Measurements from ENCODE around the gene DMTF1.

The DMTF1 gene

GRCh38 chr7:87170828-87171227 lies 18.6 kb downstream of the DMTF1 start:
- Histone ChIP-seq H3K4me1 (no peaks in the 10 kb centered on the region), H3K27me3 (ENCODE audit: control insufficient read depth, insufficient read depth, low read length) (no peaks in the 10 kb centered on the region), H3K9me3 (ENCODE audit: control insufficient read depth, low read length) (no peaks in the 10 kb centered on the region), H3K4me2 (ENCODE audit: low read length) (no peak overlapping the region), H3K36me3 (ENCODE audit: control insufficient read depth, insufficient read depth, low read length) (no peaks in the 10 kb centered on the region), H3K4me3 (ENCODE audit: low read depth, low read length) (no peak overlapping the region), H3K9ac (no peak overlapping the region), H3K27ac (no peak overlapping the region), H2AFZ (no peak overlapping the region), H3K79me2 (peaks cover 5% of the 10 kb centered on the region)
- no peak for TF ChIP-seq CTCF (IDR thresholded peaks at IDR 0.05)

DNA sequence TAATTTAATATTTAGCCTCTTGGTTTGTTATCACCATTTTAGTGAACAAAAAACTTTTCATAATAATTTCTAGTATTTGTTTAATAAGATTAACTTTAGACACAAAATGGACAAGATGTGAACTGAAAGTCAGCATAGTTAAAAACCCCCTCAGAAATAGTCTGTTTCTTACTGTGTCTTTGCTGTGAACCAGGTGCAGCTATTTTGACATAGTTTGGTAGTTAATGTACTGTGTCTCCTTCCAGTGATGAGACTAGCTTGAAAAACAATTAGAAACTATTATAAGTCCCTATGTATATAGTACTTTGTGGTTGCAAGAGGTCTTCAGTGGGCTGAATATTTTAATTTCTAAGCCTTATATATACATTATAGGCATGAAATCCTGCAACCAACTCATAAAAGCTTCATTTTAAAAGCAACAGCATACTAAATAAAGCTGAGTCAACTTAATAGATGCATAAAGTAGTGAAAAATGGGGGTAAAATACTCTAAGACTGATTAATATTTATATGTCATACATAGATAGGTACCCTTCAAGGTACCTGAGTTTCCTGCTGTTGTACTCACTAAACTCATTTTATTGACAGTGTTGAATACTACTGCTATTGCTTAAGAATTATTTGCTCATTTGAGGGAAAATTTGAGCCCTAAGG lies 19.2 kb downstream of the DMTF1 start:
- Histone ChIP-seq H3K9me3 (ENCODE audit: control insufficient read depth, low read length) (no peaks in the 10 kb centered on the region), H3K9ac (no peak overlapping the region), H3K4me2 (ENCODE audit: low read length) (no peak overlapping the region), H3K36me3 (ENCODE audit: control insufficient read depth, insufficient read depth, low read length) (no peaks in the 10 kb centered on the region), H3K4me3 (ENCODE audit: low read depth, low read length) (no peak overlapping the region), H2AFZ (no peak overlapping the region), H3K4me1 (no peaks in the 10 kb centered on the region), H3K79me2 (peaks cover 5% of the 10 kb centered on the region), H3K27me3 (ENCODE audit: control insufficient read depth, insufficient read depth, low read length) (no peaks in the 10 kb centered on the region), H3K27ac (no peak overlapping the region)
- no peak for TF ChIP-seq CTCF (IDR thresholded peaks at IDR 0.05)

GRCh38 chr7:87173471-87173870 lies 21.2 kb downstream of the DMTF1 start:
- Histone ChIP-seq H2AFZ (no peak overlapping the region), H3K79me2 (no peaks in the 10 kb centered on the region), H3K4me2 (ENCODE audit: low read length) (no peak overlapping the region), H3K36me3 (ENCODE audit: control insufficient read depth, insufficient read depth, low read length) (no peaks in the 10 kb centered on the region), H3K4me1 (no peaks in the 10 kb centered on the region), H3K9ac (no peak overlapping the region), H3K9me3 (ENCODE audit: control insufficient read depth, low read length) (no peaks in the 10 kb centered on the region), H3K4me3 (ENCODE audit: low read depth, low read length) (no peak overlapping the region), H3K27ac (no peak overlapping the region), H3K27me3 (ENCODE audit: control insufficient read depth, insufficient read depth, low read length) (no peaks in the 10 kb centered on the region)
- TF ChIP-seq CTCF (IDR thresholded peaks at IDR 0.05) = no peak

- no peaks in the 10 kb centered on the region for H3K4me1 ChIP-seq
- no peak overlapping the region for H2AFZ ChIP-seq
- H3K27me3 ChIP-seq (ENCODE audit: control insufficient read depth, insufficient read depth, low read length) = no peaks in the 10 kb centered on the region
- no peak for TF ChIP-seq CTCF (IDR thresholded peaks at IDR 0.05)
- no peaks in the 10 kb centered on the region for H3K36me3 ChIP-seq (ENCODE audit: control insufficient read depth, insufficient read depth, low read length)
- H3K27ac ChIP-seq = no peak overlapping the region
- H3K4me3 ChIP-seq (ENCODE audit: low read depth, low read length) = no peak overlapping the region
- no peak overlapping the region for H3K9ac ChIP-seq
- H3K4me2 ChIP-seq (ENCODE audit: low read length) = no peak overlapping the region
- H3K9me3 ChIP-seq (ENCODE audit: control insufficient read depth, low read length) = no peaks in the 10 kb centered on the region
- no peaks in the 10 kb centered on the region for H3K79me2 ChIP-seq
Observed at GRCh38 chr7:87178320-87178719, 26.1 kb downstream of the DMTF1 start.

DNA sequence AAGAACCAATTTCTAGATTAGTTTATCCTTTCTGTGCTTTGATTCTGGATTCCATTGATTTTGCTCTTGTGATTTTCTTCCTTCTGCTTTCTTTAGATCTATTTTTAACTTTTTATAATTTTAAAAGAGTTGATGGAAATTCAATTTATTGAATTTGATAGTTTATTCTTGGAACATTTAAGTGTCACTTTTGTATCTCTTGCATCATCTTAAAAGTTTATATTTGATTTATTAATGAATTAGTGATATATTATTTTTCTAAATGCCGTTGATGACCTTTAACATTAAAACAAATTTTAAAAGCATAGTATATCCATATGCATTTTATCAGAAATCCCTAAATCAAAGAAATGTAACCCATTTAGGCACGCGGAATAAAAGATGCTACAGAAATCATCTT lies 26.9 kb downstream of the DMTF1 start:
- Histone ChIP-seq H3K36me3 (ENCODE audit: control insufficient read depth, insufficient read depth, low read length) (no peaks in the 10 kb centered on the region), H3K4me2 (ENCODE audit: low read length) (no peak overlapping the region)

More for the DNA sequence above, 26.9 kb downstream of the DMTF1 start:
- Histone ChIP-seq H3K27ac (no peak overlapping the region), H2AFZ (no peak overlapping the region), H3K27me3 (ENCODE audit: control insufficient read depth, insufficient read depth, low read length) (no peaks in the 10 kb centered on the region), H3K4me1 (no peaks in the 10 kb centered on the region), H3K79me2 (no peaks in the 10 kb centered on the region), H3K4me3 (ENCODE audit: low read depth, low read length) (no peak overlapping the region), H3K9ac (no peak overlapping the region), H3K9me3 (ENCODE audit: control insufficient read depth, low read length) (no peaks in the 10 kb centered on the region)
- TF ChIP-seq CTCF (IDR thresholded peaks at IDR 0.05) = no peak
